Motor neuron (in vitro differentiated cells): Measurements from ENCODE around the gene AHNAK. TPM values are rescaled to one million over a fixed set of nuclear protein-coding genes. Genes with fewer than 3 reads are reported as not detected.
"Not testable (repeated sequence)": the region's sequence is repeated elsewhere in the genome, so short reads cannot be mapped to it uniquely, and the experiment has no call there.

Experiments
- ATAC-seq, 8 experiments: fragments of 200-7000 bp; cut with Tn5 transposase; replicated peaks in 6 of 8; 2 replicates each; pipeline ENCODE4 v1.8.0; 2021; ENCODE audit warnings: mild to moderate bottlenecking in 8 of 8, moderate library complexity in 8 of 8
- H3K27ac ChIP-seq, 2 donors: fragments of 250-450 bp; sonication (Bioruptor Pico); 2 replicates each; pipeline ENCODE4 v1.9.0; 2021; ENCODE audit warnings: antibody characterized with exemption in 2 of 2, mild to moderate bottlenecking in 2 of 2, moderate library complexity in 1 of 2
- H3K4me1 ChIP-seq, 2 donors: fragments of 250-450 bp; sonication (Bioruptor Pico); replicated peaks in 1 of 2; 2 replicates each; pipeline ENCODE4 v1.6.1; 2021; ENCODE audit warnings: antibody characterized with exemption in 2 of 2, mild to moderate bottlenecking in 2 of 2, moderate library complexity in 1 of 2
- H3K4me3 ChIP-seq, 5 donors: fragments of 250-450 bp; sonication (Bioruptor Pico); 2 replicates each; pipeline ENCODE4 v1.9.0; 2021; ENCODE audit warnings: antibody characterized with exemption in 5 of 5, mild to moderate bottlenecking in 5 of 5, moderate library complexity in 4 of 5
- WGBS, 10 experiments: fragments of 450-650 bp; shearing (Covaris generic); methylation state at CpG; one replicate each; pipeline ENCODE4 v1.0.0; 2022; 5-methylcytosine and 5-hydroxymethylcytosine counted together
- in situ Hi-C, 9 experiments: fragments of 400-800 bp; cut with MboI; loops; one replicate each; pipeline ENCODE4 v1.15.0; 2021; ENCODE audit warnings: low sequenced_read_pairs in 9 of 9, low pct_unique_long_range_greater_than_20kb in 2 of 9; ENCODE audit not compliant: unreplicated experiment in 9 of 9
- total RNA-seq, 8 experiments: library from RNA; unstranded; fragments of 300-600 nt; gene quantifications; 2 replicates each; pipeline versions ENCODE4 v1.2.3 to v1.2.4, GENCODE V29; 2022

AHNAK gene
- total RNA-seq, 8 experiments from 2014 or later: 1.2 to 93.7 (median 13.5) TPM

- no peak for ATAC-seq
- Histone ChIP-seq H3K4me1 (no peaks in the 10 kb centered on the region), H3K4me3 (no peak overlapping the region), H3K27ac (no peak overlapping the region)
- WGBS, 10 experiments: 51 to 98% (median 82%) methylated on average over 2 to 11 of the region's 11 CpGs; no CpG with 5 or more reads in 2 of the 10 experiments
- in situ Hi-C loops: loop anchor here in 4 of 9 experiments (10.0 to 25.0 kb wide), 5 partner anchors 173 to 498 kb away; partner anchors contain the start of genes EEF1G (in 1 of the 4), SLC3A2 (in 1 of the 4), STX5 (in 1 of the 4) and TEX54 (in 1 of the 4)
These were observed 157.6 kb downstream of the AHNAK start for GRCh38 chr11:62388999-62389398.

- in situ Hi-C loops: loop anchor here in 4 of 9 experiments (10.0 to 25.0 kb wide), 5 partner anchors 175 to 500 kb away; partner anchors contain the start of genes EEF1G (in 1 of the 4), SLC3A2 (in 1 of the 4), STX5 (in 1 of the 4) and TEX54 (in 1 of the 4)
- WGBS, 10 experiments: 40 to 100% (median 81%) methylated on average over 1 to 3 of the region's 3 CpGs
These were observed 159.2 kb downstream of the AHNAK start for GRCh38 chr11:62387381-62387780.

GRCh38 chr11:62386083-62386482 is 160.5 kb downstream of the AHNAK start:
- H3K27ac ChIP-seq, H3K4me3 ChIP-seq, ATAC-seq: not testable (repeated sequence)
- in situ Hi-C loops: loop anchor here in 4 of 9 experiments (10.0 to 25.0 kb wide), 5 partner anchors 176 to 501 kb away; partner anchors contain the start of genes EEF1G (in 1 of the 4), SLC3A2 (in 1 of the 4), STX5 (in 1 of the 4) and TEX54 (in 1 of the 4)
- peaks cover 13 to 18% of the 10 kb centered on the region in 2 donors for H3K4me1 ChIP-seq
- WGBS, 10 experiments: 83 to 100% (median 100%) methylated on average over 2 to 3 of the region's 3 CpGs; no CpG with 5 or more reads in 6 of the 10 experiments

More at GRCh38 chr11:62387381-62387780, 159.2 kb downstream of the AHNAK start:
- peaks cover 2 to 6% of the 10 kb centered on the region in 2 donors for H3K4me1 ChIP-seq
- no peak for ATAC-seq
- H3K27ac ChIP-seq: no peak overlapping the region
- no peak overlapping the region for H3K4me3 ChIP-seq

- ATAC-seq: no peak
- Histone ChIP-seq H3K4me3 (no peak overlapping the region), H3K27ac (no peak overlapping the region), H3K4me1 (peaks cover 30 to 39% of the 10 kb centered on the region in 2 donors)
- 0 to 100% (median 84%) methylated on average over 1 to 4 of the region's 6 CpGs; no CpG with 5 or more reads in 2 of the 10 experiments for WGBS, 10 experiments
- in situ Hi-C loops: loop anchor here in 4 of 9 experiments (10.0 to 25.0 kb wide), 5 partner anchors 178 to 503 kb away; partner anchors contain the start of genes EEF1G (in 1 of the 4), SLC3A2 (in 1 of the 4), STX5 (in 1 of the 4) and TEX54 (in 1 of the 4)
These were observed 162.8 kb downstream of the AHNAK start for GRCh38 chr11:62383822-62384221.

Other genes starting within 250 kb of the AHNAK start
- gene SCGB1D4, start 247.7 kb downstream of the AHNAK start, total RNA-seq: not detected
- 10 to 100 TPM in 7 of 8 experiments, 1 to 10 TPM in 1; 2.8 to 48.2 (median 24.8) TPM for gene ASRGL1, start 209.4 kb downstream of the AHNAK start, total RNA-seq
- not detected for gene SCGB1A1, start 127.8 kb downstream of the AHNAK start, total RNA-seq
- gene EEF1G, start 27.1 kb upstream of the AHNAK start, total RNA-seq: 1,000 to 10,000 TPM; 1,525 to 3,247 (median 2,152) TPM
- gene TUT1, start 44.7 kb upstream of the AHNAK start, total RNA-seq: 10 to 100 TPM; 11.5 to 24.4 (median 17.3) TPM
- gene MTA2, start 55.1 kb upstream of the AHNAK start, total RNA-seq: 100 to 1,000 TPM in 3 of 8 experiments, 10 to 100 TPM in 5; 49.1 to 146 (median 83.3) TPM
- 10 to 100 TPM in 4 of 8 experiments, 1 to 10 TPM in 4; 1.4 to 56.9 (median 10.0) TPM for gene EML3, start 66.0 kb upstream of the AHNAK start, total RNA-seq
- 10 to 100 TPM in 1 of 8 experiments, 1 to 10 TPM in 6, under 1 TPM in 1; 0.49 to 14.5 (median 4.8) TPM for gene ROM1, start 66.5 kb upstream of the AHNAK start, total RNA-seq
- 10 to 100 TPM; 28.6 to 56.5 (median 37.0) TPM for gene B3GAT3, start 75.2 kb upstream of the AHNAK start, total RNA-seq
- gene GANAB, start 99.8 kb upstream of the AHNAK start, total RNA-seq: 100 to 1,000 TPM in 7 of 8 experiments, 10 to 100 TPM in 1; 97.8 to 296 (median 172) TPM
- gene INTS5, start 106.5 kb upstream of the AHNAK start, total RNA-seq: 10 to 100 TPM; 10.8 to 24.8 (median 17.9) TPM
- 100 to 1,000 TPM in 4 of 8 experiments, 10 to 100 TPM in 4; 51.9 to 159 (median 95.0) TPM for gene C11orf98, start 118.4 kb upstream of the AHNAK start, total RNA-seq
- gene CSKMT, start 118.5 kb upstream of the AHNAK start, total RNA-seq: 10 to 100 TPM; 25.7 to 90.2 (median 37.9) TPM
- gene UQCC3, start 124.9 kb upstream of the AHNAK start, total RNA-seq: 10 to 100 TPM in 5 of 8 experiments, 1 to 10 TPM in 3; 7.9 to 17.7 (median 10.3) TPM
- 10 to 100 TPM in 3 of 8 experiments, 1 to 10 TPM in 5; 2.8 to 32.4 (median 4.6) TPM for gene LBHD1, start 125.5 kb upstream of the AHNAK start, total RNA-seq
- gene UBXN1, start 132.3 kb upstream of the AHNAK start, total RNA-seq: 100 to 1,000 TPM in 7 of 8 experiments, 10 to 100 TPM in 1; 95.5 to 132 (median 123) TPM
- 1 to 10 TPM in 2 of 8 experiments, under 1 TPM in 6; 0.33 to 9.3 (median 0.49) TPM for gene LRRN4CL, start 142.7 kb upstream of the AHNAK start, total RNA-seq
- gene BSCL2, start 160.6 kb upstream of the AHNAK start, total RNA-seq: 100 to 1,000 TPM in 6 of 8 experiments, 10 to 100 TPM in 2; 55.0 to 446 (median 341) TPM
- gene GNG3, start 160.9 kb upstream of the AHNAK start, total RNA-seq: 100 to 1,000 TPM in 5 of 8 experiments, under 1 TPM in 3; 0.61 to 171 (median 111) TPM
- 10 to 100 TPM; 13.4 to 55.2 (median 27.8) TPM for gene HNRNPUL2, start 180.7 kb upstream of the AHNAK start, total RNA-seq
- 10 to 100 TPM; 41.6 to 67.2 (median 48.7) TPM for gene TTC9C, start 181.7 kb upstream of the AHNAK start, total RNA-seq
- gene ZBTB3, start 207.4 kb upstream of the AHNAK start, total RNA-seq: 10 to 100 TPM in 3 of 8 experiments, 1 to 10 TPM in 5; 7.4 to 12.8 (median 9.5) TPM
- 100 to 1,000 TPM in 6 of 8 experiments, 10 to 100 TPM in 2; 83.4 to 178 (median 115) TPM for gene POLR2G, start 214.8 kb upstream of the AHNAK start, total RNA-seq
- 10 to 100 TPM in 5 of 8 experiments, 1 to 10 TPM in 3; 8.7 to 40.6 (median 13.9) TPM for gene TAF6L, start 224.6 kb upstream of the AHNAK start, total RNA-seq
- 100 to 1,000 TPM in 1 of 8 experiments, 10 to 100 TPM in 7; 17.6 to 125 (median 42.2) TPM for gene TMEM179B, start 240.6 kb upstream of the AHNAK start, total RNA-seq
- 10 to 100 TPM; 13.6 to 31.3 (median 25.3) TPM for gene TMEM223, start 245.2 kb upstream of the AHNAK start, total RNA-seq